GM19467 (cell line): ENCODE results near the gene ZNF76.

Experiments
- ATAC-seq: cut with Tn5 transposase; IDR thresholded peaks from one replicate; pipeline ENCODE4 v1.9.1; 2021; ENCODE audit warnings: mild to moderate bottlenecking, moderate library complexity; ENCODE audit not compliant: unreplicated experiment

ZNF76 gene

GRCh38 chr6:35265523-35265922 is 6.0 kb downstream of the ZNF76 start:
- no peak for ATAC-seq

DNA sequence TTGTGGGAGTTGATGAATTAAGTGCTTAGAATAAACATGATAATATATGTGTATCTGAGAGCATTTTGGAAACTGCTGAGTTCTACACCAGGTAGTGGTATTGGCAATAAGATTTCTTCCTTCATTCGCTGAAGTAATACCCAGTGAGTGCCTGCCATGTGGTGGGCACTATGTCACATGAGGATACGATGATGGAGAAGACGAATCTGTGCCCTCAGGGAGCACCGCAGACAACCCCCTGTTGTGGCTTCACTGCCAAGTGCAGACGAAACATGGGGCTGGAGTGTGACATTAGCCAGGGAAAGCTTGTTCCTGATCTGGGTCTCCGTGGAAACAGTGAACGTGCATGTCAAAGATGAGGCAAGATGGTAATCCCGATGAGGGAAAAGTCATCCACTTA is 7.9 kb downstream of the ZNF76 start:
- no peak for ATAC-seq

DNA sequence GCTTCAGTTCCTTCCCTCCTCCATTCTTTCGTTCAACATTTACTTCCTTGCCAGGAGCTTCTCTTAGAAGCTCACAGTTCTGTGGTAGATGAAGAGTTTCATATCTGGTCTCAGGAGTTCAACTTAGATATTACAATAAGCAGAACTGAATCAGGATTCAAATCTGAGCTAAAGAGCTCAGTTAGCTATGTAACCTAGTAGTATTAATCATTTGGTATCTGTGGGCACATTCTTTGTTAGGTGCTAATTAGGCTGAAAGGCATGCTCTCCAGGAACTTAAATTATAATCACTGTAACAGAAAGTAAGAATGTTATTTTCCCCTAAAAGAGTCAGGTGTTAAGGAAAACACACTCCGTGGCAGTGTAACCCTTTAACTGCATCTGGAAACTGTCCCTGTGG is 8.4 kb downstream of the ZNF76 start:
- ATAC-seq: no peak

- no peak for ATAC-seq
Measured at GRCh38 chr6:35272005-35272404, 12.5 kb downstream of the ZNF76 start.

DNA sequence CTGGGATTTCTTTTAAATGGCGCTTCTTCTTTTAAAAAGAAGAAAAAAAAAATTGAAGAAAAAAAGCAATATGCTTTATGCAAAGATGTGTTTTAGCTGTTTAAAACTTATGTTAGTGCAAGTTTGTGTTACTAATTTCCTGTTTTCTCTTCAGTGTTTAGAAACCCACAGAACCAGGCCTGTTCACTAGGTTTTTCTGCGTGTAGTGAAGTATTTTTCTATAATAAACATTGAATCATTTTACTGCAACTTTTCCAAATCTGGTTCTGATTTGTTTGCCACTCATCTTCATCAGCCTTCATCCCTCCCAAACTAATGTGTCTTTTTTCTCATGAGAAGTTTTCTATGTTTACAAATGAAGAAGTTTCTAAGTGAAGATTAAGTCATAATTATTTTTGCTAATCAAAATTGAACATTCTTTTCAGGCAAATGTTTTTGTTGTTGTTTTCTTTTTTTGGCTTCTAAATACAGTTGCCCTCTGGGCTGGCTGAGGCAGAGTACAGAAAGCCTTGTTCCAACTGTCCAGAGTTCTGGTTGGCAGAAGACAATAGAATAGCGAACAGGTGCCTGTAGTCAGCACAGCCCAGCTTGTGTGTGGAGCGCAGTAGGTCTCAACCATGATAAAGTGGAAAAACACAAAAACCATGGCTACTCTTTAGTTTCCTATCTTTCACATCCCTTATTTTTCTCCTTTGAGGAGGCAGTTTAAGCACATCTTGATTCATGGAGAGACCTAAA is 14.5 kb downstream of the ZNF76 start:
- no peak for ATAC-seq

DNA sequence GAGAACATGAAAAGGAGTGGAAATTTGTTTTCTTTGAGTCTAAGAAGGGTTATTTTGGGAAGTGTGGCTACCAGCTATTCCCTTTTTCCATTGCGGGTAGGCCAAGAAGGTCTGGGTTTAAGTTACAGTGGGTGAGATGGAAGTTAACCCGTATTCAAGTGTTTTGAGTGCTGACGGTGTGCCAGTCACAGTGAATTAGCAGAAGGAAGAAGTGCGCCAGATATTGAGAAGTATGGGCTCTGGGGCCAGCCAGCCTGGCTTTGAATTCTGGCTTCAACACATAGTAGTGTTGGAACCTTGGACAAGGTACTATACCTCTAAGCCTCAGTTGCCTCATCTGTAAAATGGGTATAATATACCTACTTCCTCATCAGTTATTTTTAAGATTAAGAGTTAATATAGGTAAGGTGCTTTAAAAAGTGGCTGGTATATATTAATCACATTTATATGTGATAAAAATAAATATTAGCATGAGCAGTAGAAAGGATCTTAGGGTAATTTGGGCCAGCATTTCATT is 16.3 kb downstream of the ZNF76 start:
- no peak for ATAC-seq

- ATAC-seq: no peak
Measured at GRCh38 chr6:35278708-35279107, 19.2 kb downstream of the ZNF76 start.

GRCh38 chr6:35280903-35281302 is 21.4 kb downstream of the ZNF76 start:
- no peak for ATAC-seq

DNA sequence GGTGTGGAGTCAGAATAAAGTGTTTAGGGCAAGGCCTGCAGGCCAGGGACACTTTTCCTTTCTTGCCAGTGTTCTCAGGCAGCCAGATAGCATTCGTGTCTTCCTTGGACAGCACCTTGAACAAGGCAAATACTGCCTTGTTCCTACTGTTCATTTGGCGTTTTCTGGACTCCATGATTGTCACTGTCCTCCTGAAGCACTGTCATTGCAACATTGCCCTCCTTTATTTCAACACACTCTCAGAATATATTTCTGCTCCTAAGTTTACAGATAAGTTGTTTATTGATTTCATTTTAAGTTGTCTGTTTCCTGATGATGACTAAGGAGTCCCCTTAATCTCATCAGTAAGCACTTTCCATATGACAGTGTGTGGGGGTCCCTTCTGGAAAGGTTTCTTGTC is 22.9 kb downstream of the ZNF76 start:
- ATAC-seq: no peak

DNA sequence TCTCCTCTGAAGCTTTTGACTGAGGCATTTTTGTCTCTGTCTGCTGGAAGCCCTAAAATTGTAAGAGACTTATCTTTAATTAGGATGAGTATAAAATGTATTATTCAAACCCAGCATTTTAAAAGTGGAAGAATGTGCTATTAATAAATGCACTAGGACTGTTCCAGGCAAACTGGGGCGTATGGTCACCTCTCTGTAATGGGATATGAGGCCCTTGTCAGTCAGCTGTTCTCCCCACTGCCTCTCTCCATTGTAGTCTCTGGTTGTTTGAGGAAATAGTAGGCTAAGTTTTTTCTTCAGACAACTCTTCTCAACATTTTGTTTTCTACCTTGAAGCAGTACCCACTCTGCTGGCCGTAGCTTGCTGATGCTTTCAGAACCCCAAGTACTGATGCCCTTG is 23.8 kb downstream of the ZNF76 start:
- no peak for ATAC-seq

DNA sequence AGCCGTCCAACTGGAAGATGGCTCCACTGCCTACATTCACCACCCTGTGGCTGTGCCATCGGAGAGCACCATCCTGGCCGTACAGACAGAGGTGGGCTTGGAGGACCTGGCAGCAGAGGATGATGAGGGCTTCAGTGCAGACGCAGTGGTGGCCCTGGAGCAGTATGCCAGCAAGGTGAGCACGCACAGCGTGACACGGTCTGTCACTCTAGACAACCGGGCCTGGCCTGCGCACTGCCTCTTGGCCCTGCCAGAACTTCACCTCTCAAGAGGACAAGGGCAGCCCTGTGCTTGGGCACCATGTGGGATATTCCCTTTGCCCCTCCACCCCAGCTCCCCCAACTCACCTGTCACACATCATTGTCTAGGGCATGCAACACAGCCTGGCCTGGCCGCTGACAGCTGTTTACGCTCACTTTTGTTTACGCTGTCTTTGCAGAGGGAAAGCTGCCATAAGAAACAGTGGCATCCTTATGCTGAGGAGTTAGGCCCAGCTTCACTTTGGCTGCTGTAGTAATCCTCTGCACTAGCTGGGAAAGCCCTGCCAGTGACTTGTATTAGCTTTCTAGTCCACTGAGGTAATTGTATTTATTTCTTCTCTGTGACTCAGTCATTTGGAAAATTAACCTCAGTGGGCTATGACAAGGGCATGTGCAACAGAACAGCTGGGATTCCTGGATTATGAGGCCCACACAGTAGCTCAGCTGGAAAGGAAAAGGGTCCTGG is 28.3 kb downstream of the ZNF76 start:
- ATAC-seq: no peak

GRCh38 chr6:35288834-35289233 is 29.3 kb downstream of the ZNF76 start:
- no peak for ATAC-seq

DNA sequence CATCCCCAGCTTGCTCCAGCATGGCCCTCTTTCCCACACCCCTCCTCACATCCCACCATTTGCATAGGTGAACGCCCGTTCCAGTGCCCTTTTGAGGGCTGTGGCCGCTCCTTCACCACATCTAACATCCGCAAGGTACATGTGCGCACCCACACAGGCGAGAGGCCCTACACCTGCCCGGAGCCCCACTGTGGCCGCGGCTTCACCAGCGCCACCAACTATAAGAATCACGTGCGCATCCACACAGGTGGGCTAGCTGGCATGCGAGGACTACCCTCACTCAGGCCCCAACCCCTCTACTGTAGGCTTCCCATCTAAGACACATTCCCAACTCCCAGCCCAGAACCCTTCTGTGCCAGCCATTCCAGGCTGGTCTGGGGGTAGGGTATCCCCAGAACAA is 32.0 kb downstream of the ZNF76 start:
- no peak for ATAC-seq

GRCh38 chr6:35292494-35292893 is 33.0 kb downstream of the ZNF76 start:
- no peak for ATAC-seq

- ATAC-seq: no peak
Measured at GRCh38 chr6:35293681-35294080, 34.1 kb downstream of the ZNF76 start.

- ATAC-seq: no peak
Measured at GRCh38 chr6:35294308-35294945, 34.9 kb downstream of the ZNF76 start.

GRCh38 chr6:35295036-35295435 is 35.5 kb downstream of the ZNF76 start:
- ATAC-seq: no peak

DNA sequence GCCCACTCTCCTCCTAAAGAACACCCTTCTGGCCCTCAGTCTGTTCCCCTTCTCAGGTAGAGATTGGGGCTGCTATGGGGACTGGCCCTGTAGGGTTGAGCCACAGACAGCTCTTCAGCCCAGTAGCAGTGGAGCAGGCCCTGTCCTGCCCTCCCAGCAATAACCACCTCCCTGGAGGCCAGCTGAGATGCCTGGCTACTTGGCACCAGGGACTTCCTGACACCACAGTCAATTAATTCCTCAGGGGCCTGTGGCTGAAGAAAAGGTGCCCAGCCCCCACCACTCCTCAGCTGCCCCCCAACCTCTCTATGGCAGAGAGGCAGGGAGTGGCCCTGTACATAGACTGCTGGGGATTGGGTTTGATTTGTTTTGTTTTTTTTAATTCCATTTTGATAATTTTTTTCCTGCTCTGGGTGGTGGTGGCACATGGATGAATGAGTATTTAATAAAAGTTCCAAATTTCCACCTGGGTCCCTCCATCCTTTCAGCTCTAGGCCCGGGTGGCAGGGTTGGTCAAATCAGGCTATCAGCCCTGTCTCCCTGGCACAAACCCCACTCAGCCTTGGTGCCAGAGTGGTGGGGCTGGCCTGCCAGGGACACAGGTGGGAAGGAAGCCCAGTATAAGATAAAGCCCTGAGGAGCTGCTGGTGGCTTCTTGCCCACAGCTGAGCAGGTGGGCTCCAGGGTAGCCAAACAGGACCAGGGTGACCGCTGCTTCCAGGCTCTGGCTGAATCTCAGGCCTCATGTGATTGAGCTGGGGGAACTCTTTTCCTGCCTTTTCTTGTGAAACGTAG is 36.2 kb downstream of the ZNF76 start:
- no peak for ATAC-seq

DNA sequence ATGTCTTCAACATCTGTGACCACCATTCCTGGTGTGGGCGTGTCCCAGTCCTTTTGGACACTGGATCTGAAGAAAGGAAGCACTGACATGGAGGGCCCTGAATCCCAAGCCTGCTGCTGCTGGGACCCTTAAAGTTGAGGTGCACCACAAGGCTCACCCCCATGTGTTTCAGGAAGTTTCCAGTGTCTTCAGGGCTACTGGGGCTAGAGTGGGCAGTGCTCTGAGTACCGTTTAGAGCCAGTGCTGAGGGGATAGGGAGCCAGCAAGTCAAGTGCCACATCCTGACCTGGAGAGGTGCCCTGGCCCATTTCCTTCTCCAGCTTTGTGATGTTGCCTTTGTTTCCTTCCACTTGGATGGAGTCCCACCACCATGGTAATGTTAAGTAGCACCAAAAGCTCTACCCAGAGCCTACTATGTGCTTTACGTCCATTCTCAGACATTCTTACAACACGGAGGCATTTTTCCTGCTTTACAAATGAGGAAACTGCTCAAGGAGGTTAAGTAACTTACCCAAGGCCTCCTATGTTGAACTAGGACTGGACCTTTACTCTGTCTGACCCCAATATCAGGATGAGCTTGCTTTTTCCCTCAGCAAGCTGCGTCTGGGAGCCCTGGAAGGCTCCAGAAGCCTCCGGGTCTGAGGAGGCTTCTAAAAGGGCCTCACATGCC is 37.5 kb downstream of the ZNF76 start:
- ATAC-seq: no peak
